Activated T-helper 1 cell treated with anti-CD3 and anti-CD28 coated beads, Interleukin-12 subunit alpha, Interleukin-12 subunit beta, Interleukin-2, Interleukin-4 antibody, amounts not matched to agents 30 ng/mL and 10 ng/mL and 1 ng/mL, durations not matched to agents 14 hours and 24 hours and 36 hours (primary cell): ENCODE data around the gene NATD1. TPM values are rescaled to one million over a fixed set of nuclear protein-coding genes. Genes with fewer than 3 reads are reported as not detected.
"Not testable (repeated sequence)": the region's sequence is repeated elsewhere in the genome, so short reads cannot be mapped to it uniquely, and the experiment has no call there.

Experiments
- DNase-seq: peaks from one replicate; pipeline ENCODE4 v3.0.0; 2021; ENCODE audit warnings: low spot score
- H3K27ac Mint-ChIP-seq: one replicate; pipeline ENCODE4 v1.8.0; 2021; ENCODE audit warnings: mild to moderate bottlenecking, mixed read lengths
- H3K27me3 Mint-ChIP-seq: one replicate; pipeline ENCODE4 v1.8.0; 2022; ENCODE audit warnings: mild to moderate bottlenecking, moderate library complexity, mixed read lengths; ENCODE audit not compliant: insufficient read depth
- H3K36me3 Mint-ChIP-seq: one replicate; pipeline ENCODE4 v1.8.0; 2021; ENCODE audit warnings: low read depth, mixed read lengths
- H3K4me1 Mint-ChIP-seq: one replicate; pipeline ENCODE4 v1.8.0; 2021; ENCODE audit warnings: low read depth, mixed read lengths
- H3K4me3 Mint-ChIP-seq: one replicate; pipeline ENCODE4 v1.8.0; 2021; ENCODE audit warnings: mild to moderate bottlenecking, moderate library complexity, mixed read lengths
- H3K9me3 Mint-ChIP-seq: one replicate; pipeline ENCODE4 v1.8.0; 2021; ENCODE audit warnings: mixed read lengths
- intact Hi-C: fragments of 100-400 bp; cut with micrococcal nuclease; formaldehyde crosslinking; loops from one replicate; pipeline ENCODE4 v1.15.1; 2024
- total RNA-seq: library from RNA; stranded (reverse); gene quantifications from 2 replicates; pipeline ENCODE4 v1.2.3, GENCODE V29; 2022

Gene NATD1
- total RNA-seq, 1 donor from 2014 or later: 1.6 TPM

DNA sequence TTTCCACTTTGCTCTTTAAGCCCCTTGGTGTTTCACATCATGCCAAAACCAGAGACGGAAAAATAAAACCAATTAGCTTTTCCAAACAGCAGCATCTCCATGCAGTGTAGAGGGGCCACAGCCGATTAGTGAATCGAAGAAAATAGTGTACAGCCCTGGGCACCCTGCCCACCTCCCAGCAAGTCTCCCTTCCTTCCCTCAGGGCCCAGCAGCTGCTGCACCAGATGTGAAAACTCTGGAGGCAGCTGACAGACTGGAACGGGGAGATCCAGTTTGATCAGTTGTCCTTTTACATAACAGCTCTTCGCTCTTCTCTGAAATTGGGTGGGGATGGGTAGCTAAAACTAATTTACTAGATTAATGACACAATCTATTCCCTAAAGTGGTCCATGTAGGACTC, 58.5 kb downstream of the NATD1 start:
- Mint-ChIP-seq H3K27me3 (no peaks in the 10 kb centered on the region), H3K9me3 (no peaks in the 10 kb centered on the region), H3K36me3 (peaks cover 28% of the 10 kb centered on the region), H3K4me3 (no peak overlapping the region), H3K4me1 (peaks cover 12% of the 10 kb centered on the region), H3K27ac (no peak overlapping the region)
- DNase-seq: no peak
- intact Hi-C loops: no loop called here

DNA sequence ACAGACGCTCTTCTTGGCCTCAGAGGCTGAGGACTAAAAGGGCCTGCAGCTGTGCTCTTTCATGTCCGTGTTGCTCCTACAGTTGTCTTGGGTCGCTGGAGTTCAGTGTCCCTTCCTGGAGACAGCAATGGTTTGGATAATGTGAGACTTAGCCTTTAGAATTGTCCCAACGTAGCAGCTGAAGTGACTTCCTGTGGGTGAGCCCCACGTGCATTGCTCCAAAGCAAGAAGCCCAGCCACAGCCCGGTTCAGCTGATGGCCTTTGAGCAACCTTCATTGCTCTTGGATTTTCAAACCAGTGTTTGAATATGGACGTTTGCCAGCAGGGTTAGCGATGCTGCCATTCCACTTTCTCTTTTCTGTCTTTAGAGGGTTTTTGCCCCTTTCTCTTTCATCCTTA, 59.0 kb downstream of the NATD1 start:
- Mint-ChIP-seq H3K27me3 (no peaks in the 10 kb centered on the region), H3K27ac (no peak overlapping the region), H3K4me1 (peaks cover 12% of the 10 kb centered on the region), H3K36me3 (peaks cover 28% of the 10 kb centered on the region), H3K9me3 (no peaks in the 10 kb centered on the region), H3K4me3 (no peak overlapping the region)
- DNase-seq: no peak
- intact Hi-C loops: no loop called here

DNA sequence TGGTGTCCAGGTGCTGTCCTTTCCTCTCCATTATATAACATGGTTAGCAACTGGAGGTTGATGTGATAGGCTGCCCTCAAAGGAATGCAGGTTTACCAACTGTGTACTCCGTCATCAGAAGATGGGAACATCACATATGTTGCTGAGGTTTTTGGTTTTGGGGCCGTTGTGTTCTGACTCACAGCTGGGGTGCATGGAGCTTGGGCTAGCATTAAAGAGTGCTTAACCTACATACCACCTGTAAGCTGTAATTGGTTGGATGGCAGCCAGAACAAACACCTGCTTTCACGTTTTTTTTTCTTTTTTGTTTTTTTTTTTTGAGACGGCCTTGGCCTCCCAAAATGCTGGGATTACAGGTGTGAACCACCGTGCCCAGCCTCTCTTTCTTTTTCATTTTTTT, 60.2 kb downstream of the NATD1 start:
- intact Hi-C loops: no loop called here
- DNase-seq: no peak

DNA sequence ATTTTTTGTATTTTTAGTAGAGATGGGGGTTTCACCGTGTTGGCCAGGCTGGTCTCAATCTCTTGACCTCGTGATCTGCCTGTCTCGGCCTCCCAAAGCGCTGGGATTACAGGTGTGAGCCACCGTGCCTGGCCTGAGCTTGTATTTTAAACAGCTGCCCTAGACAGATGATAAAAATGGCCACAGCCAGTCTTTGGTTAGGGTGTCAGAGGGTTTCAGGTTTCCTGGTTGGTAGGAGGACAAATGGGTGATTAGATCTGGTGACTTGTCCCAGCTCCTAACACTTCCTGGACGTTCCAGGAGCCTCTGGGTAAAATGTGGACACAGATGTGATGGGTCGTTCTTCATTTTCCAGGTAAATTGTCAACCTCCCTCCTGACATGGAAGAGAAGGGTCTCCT, 60.8 kb downstream of the NATD1 start:
- intact Hi-C loops, H3K4me3 Mint-ChIP-seq, H3K9me3 Mint-ChIP-seq, H3K27me3 Mint-ChIP-seq, DNase-seq, H3K27ac Mint-ChIP-seq: not testable (repeated sequence)
- Mint-ChIP-seq H3K36me3 (peaks cover 24% of the 10 kb centered on the region), H3K4me1 (peaks cover 12% of the 10 kb centered on the region)

More for the DNA sequence above, 60.2 kb downstream of the NATD1 start:
- H3K27me3 Mint-ChIP-seq: no peaks in the 10 kb centered on the region
- no peaks in the 10 kb centered on the region for H3K9me3 Mint-ChIP-seq
- no peak overlapping the region for H3K4me3 Mint-ChIP-seq
- H3K36me3 Mint-ChIP-seq: peaks cover 29% of the 10 kb centered on the region
- peaks cover 12% of the 10 kb centered on the region for H3K4me1 Mint-ChIP-seq
- H3K27ac Mint-ChIP-seq: peak overlapping the region; percentile 48

DNA sequence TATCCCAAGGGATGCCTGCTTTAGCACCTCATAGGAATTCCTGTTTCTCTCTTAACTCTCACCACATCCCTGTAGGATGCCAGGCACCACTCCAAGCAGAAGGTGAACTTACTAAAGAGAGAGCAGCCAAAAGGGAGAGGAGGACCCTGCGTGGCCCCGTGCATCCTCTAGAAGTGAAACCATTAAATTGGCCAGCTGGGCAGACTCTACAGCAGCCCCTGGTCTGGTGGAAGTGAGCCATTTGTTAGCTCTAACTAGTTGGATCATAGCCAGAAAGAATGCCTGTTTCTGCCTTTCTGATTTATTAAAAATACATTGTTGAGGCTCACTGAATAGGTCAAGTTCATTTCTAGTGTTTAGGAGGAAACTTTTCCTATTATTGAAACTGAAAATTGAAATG, 61.5 kb downstream of the NATD1 start:
- H3K27me3 Mint-ChIP-seq: no peaks in the 10 kb centered on the region
- intact Hi-C loops: no loop called here
- no peaks in the 10 kb centered on the region for H3K9me3 Mint-ChIP-seq
- no peak overlapping the region for H3K4me3 Mint-ChIP-seq
- DNase-seq: no peak
- peaks cover 12% of the 10 kb centered on the region for H3K4me1 Mint-ChIP-seq
- no peak overlapping the region for H3K27ac Mint-ChIP-seq
- H3K36me3 Mint-ChIP-seq: peaks cover 18% of the 10 kb centered on the region

DNA sequence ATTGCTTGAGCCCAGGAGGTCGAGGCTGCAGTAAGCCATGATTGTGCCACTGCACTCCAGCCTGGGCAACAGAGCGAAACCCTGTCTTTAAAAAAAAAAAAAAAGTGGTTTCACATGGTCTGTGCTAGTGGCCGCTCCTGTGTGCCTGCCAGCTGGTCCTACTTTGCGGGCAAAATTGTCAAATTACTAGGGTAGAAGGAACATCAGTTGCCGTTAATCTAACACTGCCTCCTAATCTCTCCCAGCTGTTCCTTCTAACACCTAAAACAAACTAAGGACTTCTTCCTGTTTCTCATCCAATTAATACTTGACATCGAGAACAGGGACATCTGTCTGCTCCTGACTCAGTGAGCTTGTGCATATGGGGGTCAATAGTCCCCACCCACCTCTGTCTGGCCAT, 63.1 kb downstream of the NATD1 start:
- H3K9me3 Mint-ChIP-seq: no peaks in the 10 kb centered on the region
- intact Hi-C loops: no loop called here
- no peaks in the 10 kb centered on the region for H3K27me3 Mint-ChIP-seq
- DNase-seq: no peak
- no peak overlapping the region for H3K4me3 Mint-ChIP-seq
- H3K27ac Mint-ChIP-seq: no peak overlapping the region
- H3K4me1 Mint-ChIP-seq: peaks cover 12% of the 10 kb centered on the region
- peaks cover 19% of the 10 kb centered on the region for H3K36me3 Mint-ChIP-seq

DNA sequence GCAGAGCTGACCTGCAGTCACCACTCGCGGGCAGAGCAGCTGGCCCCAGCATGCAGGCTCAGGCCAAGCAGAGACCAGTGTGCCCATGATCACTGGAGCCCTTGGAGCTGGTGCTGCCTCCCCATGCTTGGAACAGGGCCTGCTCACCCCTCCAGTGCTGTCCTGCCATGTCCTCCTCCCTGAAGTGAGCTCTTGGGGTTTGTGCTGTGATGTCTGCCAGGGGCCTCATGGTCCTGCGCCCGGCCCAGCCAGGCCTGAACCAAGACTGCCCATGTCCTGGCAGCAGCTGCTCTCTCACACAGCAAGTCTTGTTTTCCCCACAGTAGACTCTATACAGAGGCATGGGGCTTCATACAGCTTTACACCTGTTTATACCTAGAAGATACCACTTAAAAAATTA, 63.8 kb downstream of the NATD1 start:
- no peaks in the 10 kb centered on the region for H3K27me3 Mint-ChIP-seq
- no peak for DNase-seq
- H3K4me3 Mint-ChIP-seq: no peak overlapping the region
- H3K36me3 Mint-ChIP-seq: peaks cover 22% of the 10 kb centered on the region
- intact Hi-C loops: no loop called here
- H3K4me1 Mint-ChIP-seq: peaks cover 8% of the 10 kb centered on the region
- H3K27ac Mint-ChIP-seq: no peak overlapping the region
- no peaks in the 10 kb centered on the region for H3K9me3 Mint-ChIP-seq

Other genes starting within 250 kb of the NATD1 start
- 147 and 152 TPM in 2 replicates for gene USP22, start 210.4 kb downstream of the NATD1 start, total RNA-seq
- gene DHRS7B, start 126.4 kb downstream of the NATD1 start, total RNA-seq: 20.0 and 23.6 TPM in 2 replicates
- gene TMEM11, start 39.2 kb downstream of the NATD1 start, total RNA-seq: 33.5 and 35.6 TPM in 2 replicates
- gene MAP2K3, start 31.3 kb upstream of the NATD1 start, total RNA-seq: 177 and 185 TPM in 2 replicates
- gene KCNJ12, start 122.9 kb upstream of the NATD1 start, total RNA-seq: not detected in 2 replicates